Measurements from ENCODE around the gene RPS6KC1.

The RPS6KC1 gene

GRCh38 chr1:213249395-213249794 is 198.4 kb downstream of the RPS6KC1 start:
- no peak overlapping the region for H3K4me3 ChIP-seq (ENCODE audit: low read depth, low read length)
- no peak for TF ChIP-seq CTCF (IDR thresholded peaks at IDR 0.05; ENCODE audit: borderline replicate concordance, insufficient read depth, low read depth, low read length)

GRCh38 chr1:213250041-213250440 is 199.0 kb downstream of the RPS6KC1 start:
- no peak overlapping the region for H3K4me3 ChIP-seq (ENCODE audit: low read depth, low read length)
- TF ChIP-seq CTCF (IDR thresholded peaks at IDR 0.05; ENCODE audit: borderline replicate concordance, insufficient read depth, low read depth, low read length): no peak

- H3K4me3 ChIP-seq (ENCODE audit: low read depth, low read length): no peak overlapping the region
- no peak for TF ChIP-seq CTCF (IDR thresholded peaks at IDR 0.05; ENCODE audit: borderline replicate concordance, insufficient read depth, low read depth, low read length)
Measured at GRCh38 chr1:213250446-213250845, 199.4 kb downstream of the RPS6KC1 start.

GRCh38 chr1:213251972-213252371 is 200.9 kb downstream of the RPS6KC1 start:
- no peak overlapping the region for H3K4me3 ChIP-seq (ENCODE audit: low read depth, low read length)
- no peak for TF ChIP-seq CTCF (IDR thresholded peaks at IDR 0.05; ENCODE audit: borderline replicate concordance, insufficient read depth, low read depth, low read length)

GRCh38 chr1:213256438-213257087 is 205.5 kb downstream of the RPS6KC1 start:
- no peak for TF ChIP-seq CTCF (IDR thresholded peaks at IDR 0.05; ENCODE audit: borderline replicate concordance, insufficient read depth, low read depth, low read length)

GRCh38 chr1:213260311-213261075 is 209.5 kb downstream of the RPS6KC1 start:
- H3K4me3 ChIP-seq (ENCODE audit: low read depth, low read length): no peak overlapping the region
- TF ChIP-seq CTCF (IDR thresholded peaks at IDR 0.05; ENCODE audit: borderline replicate concordance, insufficient read depth, low read depth, low read length): no peak

More at GRCh38 chr1:213256438-213257087, 205.5 kb downstream of the RPS6KC1 start:
- no peak overlapping the region for H3K4me3 ChIP-seq (ENCODE audit: low read depth, low read length)

GRCh38 chr1:213264531-213264930 is 213.5 kb downstream of the RPS6KC1 start:
- no peak for TF ChIP-seq CTCF (IDR thresholded peaks at IDR 0.05; ENCODE audit: borderline replicate concordance, insufficient read depth, low read depth, low read length)
- H3K4me3 ChIP-seq (ENCODE audit: low read depth, low read length): no peak overlapping the region

Data from GM12875 (cell line).